GM10266 (cell line): ENCODE measurements around the gene GSTM2.

Source experiments
- DNase-seq: peaks from one replicate; pipeline ENCODE4 v3.0.0; 2012; ENCODE audit errors: extremely low spot score
- CTCF ChIP-seq: IDR thresholded peaks from 2 replicates; pipeline ENCODE4 v1.5.1; 2012; ENCODE audit warnings: mild to moderate bottlenecking, low read depth; ENCODE audit not compliant: control insufficient read depth, insufficient read depth; ENCODE audit errors: missing control alignments

The GSTM2 gene

GRCh38 chr1:109643385-109644230 lies 24.2 kb upstream of the GSTM2 start:
- peak; percentile 81 for DNase-seq
- TF ChIP-seq CTCF: peak; percentile 86

GRCh38 chr1:109644670-109645069 lies 23.2 kb upstream of the GSTM2 start:
- no peak for DNase-seq
- TF ChIP-seq CTCF: no peak

- no peak for DNase-seq
- peak; percentile 34 for TF ChIP-seq CTCF
Measured at GRCh38 chr1:109649491-109649914, 18.4 kb upstream of the GSTM2 start.

- no peak for TF ChIP-seq CTCF
- DNase-seq: no peak
Measured at GRCh38 chr1:109650609-109651008, 17.2 kb upstream of the GSTM2 start.

- no peak for DNase-seq
Measured at GRCh38 chr1:109652402-109652801, 15.5 kb upstream of the GSTM2 start.

GRCh38 chr1:109653306-109653705 lies 14.6 kb upstream of the GSTM2 start:
- no peak for DNase-seq
- TF ChIP-seq CTCF: no peak

More at GRCh38 chr1:109652402-109652801, 15.5 kb upstream of the GSTM2 start:
- TF ChIP-seq CTCF: no peak

- no peak for TF ChIP-seq CTCF
- DNase-seq: no peak
Measured at GRCh38 chr1:109654519-109654918, 13.3 kb upstream of the GSTM2 start.
